Neural progenitor cell (in vitro differentiated cells): Measurements from ENCODE around the gene DPYSL5.

Experiments used
- EZH2 ChIP-seq: fragments of 200-600 bp; sonication (generic); IDR thresholded peaks from 2 replicates; pipeline ENCODE4 v1.6.1; 2017; ENCODE audit warnings: antibody characterized with exemption, mild to moderate bottlenecking, moderate library complexity
- TF ChIP-seq, protein P1 (sequence below): fragments of 200-600 bp; sonication (generic); IDR thresholded peaks from 2 replicates; pipeline ENCODE4 v1.5.1; 2017; ENCODE audit warnings: antibody characterized with exemption, mild to moderate bottlenecking

DNA sequence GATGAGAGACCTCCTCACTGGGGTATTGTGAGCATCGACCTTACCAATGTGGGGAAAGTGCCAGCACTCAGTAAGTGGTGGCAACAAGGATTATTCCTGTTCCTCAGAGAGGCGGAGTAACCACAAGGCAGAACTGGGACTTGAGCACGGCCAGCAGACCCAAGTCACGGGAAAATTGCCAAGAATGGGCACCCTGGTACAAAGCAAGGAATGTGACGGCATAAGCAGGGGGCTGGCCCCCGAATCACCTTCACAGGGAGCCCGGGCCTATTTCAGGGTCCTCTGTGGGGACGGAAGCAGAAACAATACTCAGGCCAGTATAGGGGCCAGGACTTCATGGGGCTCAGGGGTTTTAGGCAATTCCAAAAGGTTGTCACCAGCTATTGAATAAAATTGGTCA is 36.7 kb upstream of the DPYSL5 start:
- TF ChIP-seq, protein P1, sequence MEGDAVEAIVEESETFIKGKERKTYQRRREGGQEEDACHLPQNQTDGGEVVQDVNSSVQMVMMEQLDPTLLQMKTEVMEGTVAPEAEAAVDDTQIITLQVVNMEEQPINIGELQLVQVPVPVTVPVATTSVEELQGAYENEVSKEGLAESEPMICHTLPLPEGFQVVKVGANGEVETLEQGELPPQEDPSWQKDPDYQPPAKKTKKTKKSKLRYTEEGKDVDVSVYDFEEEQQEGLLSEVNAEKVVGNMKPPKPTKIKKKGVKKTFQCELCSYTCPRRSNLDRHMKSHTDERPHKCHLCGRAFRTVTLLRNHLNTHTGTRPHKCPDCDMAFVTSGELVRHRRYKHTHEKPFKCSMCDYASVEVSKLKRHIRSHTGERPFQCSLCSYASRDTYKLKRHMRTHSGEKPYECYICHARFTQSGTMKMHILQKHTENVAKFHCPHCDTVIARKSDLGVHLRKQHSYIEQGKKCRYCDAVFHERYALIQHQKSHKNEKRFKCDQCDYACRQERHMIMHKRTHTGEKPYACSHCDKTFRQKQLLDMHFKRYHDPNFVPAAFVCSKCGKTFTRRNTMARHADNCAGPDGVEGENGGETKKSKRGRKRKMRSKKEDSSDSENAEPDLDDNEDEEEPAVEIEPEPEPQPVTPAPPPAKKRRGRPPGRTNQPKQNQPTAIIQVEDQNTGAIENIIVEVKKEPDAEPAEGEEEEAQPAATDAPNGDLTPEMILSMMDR = no peak
- no peak for TF ChIP-seq EZH2
